ENCODE measurements around the gene CYP27B1.

Gene CYP27B1

DNA sequence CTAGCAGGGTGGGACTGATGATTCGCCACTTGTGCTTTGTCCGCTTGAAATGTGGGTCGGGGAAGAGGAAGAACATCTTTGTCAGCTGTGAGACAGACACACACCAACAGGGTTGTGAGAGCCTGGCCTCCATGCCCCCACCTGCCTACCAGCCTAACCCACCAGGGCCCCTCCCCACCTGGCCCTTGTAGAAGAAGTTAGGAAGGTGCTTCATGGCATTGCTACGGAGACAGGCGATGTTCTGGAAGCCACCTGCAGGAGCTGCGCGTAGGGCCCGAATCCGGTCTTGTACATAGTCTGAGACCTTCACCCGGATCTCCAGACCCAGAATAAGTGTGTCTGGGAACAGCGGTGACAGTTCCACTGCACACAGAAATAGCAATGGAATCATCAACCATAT, 2.7 kb upstream of the CYP27B1 start:
- TF ChIP-seq, protein P1, sequence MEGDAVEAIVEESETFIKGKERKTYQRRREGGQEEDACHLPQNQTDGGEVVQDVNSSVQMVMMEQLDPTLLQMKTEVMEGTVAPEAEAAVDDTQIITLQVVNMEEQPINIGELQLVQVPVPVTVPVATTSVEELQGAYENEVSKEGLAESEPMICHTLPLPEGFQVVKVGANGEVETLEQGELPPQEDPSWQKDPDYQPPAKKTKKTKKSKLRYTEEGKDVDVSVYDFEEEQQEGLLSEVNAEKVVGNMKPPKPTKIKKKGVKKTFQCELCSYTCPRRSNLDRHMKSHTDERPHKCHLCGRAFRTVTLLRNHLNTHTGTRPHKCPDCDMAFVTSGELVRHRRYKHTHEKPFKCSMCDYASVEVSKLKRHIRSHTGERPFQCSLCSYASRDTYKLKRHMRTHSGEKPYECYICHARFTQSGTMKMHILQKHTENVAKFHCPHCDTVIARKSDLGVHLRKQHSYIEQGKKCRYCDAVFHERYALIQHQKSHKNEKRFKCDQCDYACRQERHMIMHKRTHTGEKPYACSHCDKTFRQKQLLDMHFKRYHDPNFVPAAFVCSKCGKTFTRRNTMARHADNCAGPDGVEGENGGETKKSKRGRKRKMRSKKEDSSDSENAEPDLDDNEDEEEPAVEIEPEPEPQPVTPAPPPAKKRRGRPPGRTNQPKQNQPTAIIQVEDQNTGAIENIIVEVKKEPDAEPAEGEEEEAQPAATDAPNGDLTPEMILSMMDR (IDR thresholded peaks at IDR 0.05; ENCODE audit: poor library complexity, severe bottlenecking): no peak
- peaks cover 27% of the 10 kb centered on the region for H3K36me3 ChIP-seq (ENCODE audit: low read depth)
- ATAC-seq (ENCODE audit: low read depth) (no peak), DNase-seq (ENCODE audit: low spot score) (no peak)
- H3K27me3 ChIP-seq (ENCODE audit: insufficient read depth, poor library complexity, severe bottlenecking): no peaks in the 10 kb centered on the region
- H3K4me1 ChIP-seq (ENCODE audit: insufficient read depth, poor library complexity, severe bottlenecking): peaks cover 4% of the 10 kb centered on the region
- no peaks in the 10 kb centered on the region for H3K9me3 ChIP-seq (ENCODE audit: severe bottlenecking)
- H3K27ac ChIP-seq (ENCODE audit: poor library complexity, severe bottlenecking): no peak overlapping the region
- no peak overlapping the region for H3K4me3 ChIP-seq (ENCODE audit: severe bottlenecking)

DNA sequence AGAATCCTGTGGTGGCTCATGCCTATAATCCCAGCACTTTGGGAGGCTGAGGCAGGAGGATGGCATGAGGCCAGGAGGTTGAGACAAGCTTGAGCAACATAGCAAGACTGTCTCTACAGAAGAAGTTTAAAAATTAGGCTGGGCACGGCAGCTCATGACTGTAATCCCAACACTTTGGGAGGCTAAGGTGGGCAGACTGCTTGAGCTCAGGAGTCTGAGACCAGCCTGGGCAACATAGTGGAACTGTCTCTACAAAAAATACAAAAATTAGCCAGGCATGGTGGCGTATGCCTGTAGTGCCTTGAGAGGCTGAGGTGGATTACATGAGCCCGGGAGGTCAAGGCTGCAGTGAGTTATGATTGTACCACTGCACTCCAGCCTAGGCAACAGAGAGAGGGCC, 998 bp upstream of the CYP27B1 start:
- peak overlapping the region; percentile 83 for H3K27ac ChIP-seq (ENCODE audit: poor library complexity, severe bottlenecking)
- no peak for ATAC-seq (ENCODE audit: low read depth)
- no peak overlapping the region for H3K4me3 ChIP-seq (ENCODE audit: severe bottlenecking)

DNA sequence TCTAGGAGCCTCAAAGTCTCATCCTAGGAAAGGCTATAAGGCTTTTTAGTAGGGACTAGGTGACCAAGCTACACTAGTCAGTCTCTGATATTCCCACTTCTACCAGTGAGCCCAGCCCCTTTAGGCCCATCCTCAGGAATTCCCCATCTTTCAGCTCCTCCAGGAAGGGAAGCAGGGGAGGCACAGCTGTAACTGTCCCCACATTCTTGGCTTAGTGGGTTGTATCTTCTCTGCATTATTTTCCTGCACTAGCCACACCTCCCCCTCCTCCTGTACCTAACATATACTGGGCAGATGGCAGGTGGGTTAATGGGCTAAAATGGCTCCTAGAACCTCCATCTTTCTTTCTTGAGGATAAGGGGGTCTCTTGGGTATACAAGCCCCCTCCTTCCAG, 424 bp upstream of the CYP27B1 start:
- peak overlapping the region; percentile 83 for H3K27ac ChIP-seq (ENCODE audit: poor library complexity, severe bottlenecking)
- H3K4me1 ChIP-seq (ENCODE audit: insufficient read depth, poor library complexity, severe bottlenecking): peaks cover 4% of the 10 kb centered on the region
- no peaks in the 10 kb centered on the region for H3K27me3 ChIP-seq (ENCODE audit: insufficient read depth, poor library complexity, severe bottlenecking)
- peak overlapping the region; percentile 55 for H3K4me3 ChIP-seq (ENCODE audit: severe bottlenecking)
- no peaks in the 10 kb centered on the region for H3K9me3 ChIP-seq (ENCODE audit: severe bottlenecking)
- DNase-seq (ENCODE audit: low spot score) (no peak), ATAC-seq (ENCODE audit: low read depth) (no peak)
- H3K36me3 ChIP-seq (ENCODE audit: low read depth): peaks cover 37% of the 10 kb centered on the region
- TF ChIP-seq, protein P1 (IDR thresholded peaks at IDR 0.05; ENCODE audit: poor library complexity, severe bottlenecking): no peak

More for the DNA sequence above, 998 bp upstream of the CYP27B1 start:
- Histone ChIP-seq H3K27me3 (ENCODE audit: insufficient read depth, poor library complexity, severe bottlenecking) (no peaks in the 10 kb centered on the region), H3K36me3 (ENCODE audit: low read depth) (peaks cover 31% of the 10 kb centered on the region), H3K4me1 (ENCODE audit: insufficient read depth, poor library complexity, severe bottlenecking) (peaks cover 4% of the 10 kb centered on the region), H3K9me3 (ENCODE audit: severe bottlenecking) (no peaks in the 10 kb centered on the region)
- DNase-seq (ENCODE audit: low spot score): no peak
- TF ChIP-seq, protein P1 (IDR thresholded peaks at IDR 0.05; ENCODE audit: poor library complexity, severe bottlenecking): no peak

DNA sequence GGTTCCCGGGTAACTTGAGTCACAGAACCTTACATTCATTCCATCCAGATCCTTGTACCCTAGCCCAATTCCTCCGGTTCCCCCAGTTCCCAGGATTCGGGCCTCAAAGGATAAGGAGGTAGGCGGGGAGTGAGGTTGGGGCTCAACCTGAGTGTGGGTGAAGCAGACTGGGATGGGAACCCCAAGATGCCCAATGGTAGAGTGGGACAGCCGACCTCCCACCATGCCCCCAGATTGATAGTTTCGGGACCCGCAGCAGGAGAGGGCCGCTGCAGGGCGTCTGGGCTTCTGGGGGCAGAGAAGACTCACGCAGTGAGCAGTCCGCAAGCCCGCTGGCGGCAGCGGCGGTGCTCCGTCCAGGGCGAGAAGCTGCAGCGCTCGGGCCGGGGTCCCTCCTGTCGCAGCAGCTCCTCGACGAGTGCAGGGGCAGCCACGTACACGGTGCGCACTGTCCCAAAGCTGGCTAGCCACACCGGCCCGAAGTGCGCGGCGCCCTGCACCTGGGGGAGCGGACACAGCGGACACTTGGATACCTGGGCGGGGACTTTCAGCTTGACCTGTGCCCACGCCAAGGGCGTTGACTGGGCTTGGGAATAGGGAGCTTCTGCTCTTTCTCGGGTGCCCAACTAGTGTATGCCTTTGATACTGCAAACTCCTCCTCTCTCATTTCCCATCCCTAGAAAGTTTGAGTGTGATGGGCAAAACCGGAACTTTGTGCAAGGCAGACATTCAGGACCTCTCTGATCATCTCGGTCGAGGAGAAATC, 997 bp downstream of the CYP27B1 start:
- Histone ChIP-seq H3K9me3 (ENCODE audit: severe bottlenecking) (no peaks in the 10 kb centered on the region), H3K4me3 (ENCODE audit: severe bottlenecking) (peak overlapping the region; percentile 55), H3K36me3 (ENCODE audit: low read depth) (peaks cover 41% of the 10 kb centered on the region), H3K27ac (ENCODE audit: poor library complexity, severe bottlenecking) (peak overlapping the region; percentile 83), H3K27me3 (ENCODE audit: insufficient read depth, poor library complexity, severe bottlenecking) (no peaks in the 10 kb centered on the region), H3K4me1 (ENCODE audit: insufficient read depth, poor library complexity, severe bottlenecking) (peaks cover 4% of the 10 kb centered on the region)
- DNase-seq (ENCODE audit: low spot score): no peak
- TF ChIP-seq, protein P1 (IDR thresholded peaks at IDR 0.05; ENCODE audit: poor library complexity, severe bottlenecking): no peak
- peak; percentile 27 for ATAC-seq (ENCODE audit: low read depth)

Data from RWPE2 (cell line).